ENCODE results near the gene RHBG.

DNA sequence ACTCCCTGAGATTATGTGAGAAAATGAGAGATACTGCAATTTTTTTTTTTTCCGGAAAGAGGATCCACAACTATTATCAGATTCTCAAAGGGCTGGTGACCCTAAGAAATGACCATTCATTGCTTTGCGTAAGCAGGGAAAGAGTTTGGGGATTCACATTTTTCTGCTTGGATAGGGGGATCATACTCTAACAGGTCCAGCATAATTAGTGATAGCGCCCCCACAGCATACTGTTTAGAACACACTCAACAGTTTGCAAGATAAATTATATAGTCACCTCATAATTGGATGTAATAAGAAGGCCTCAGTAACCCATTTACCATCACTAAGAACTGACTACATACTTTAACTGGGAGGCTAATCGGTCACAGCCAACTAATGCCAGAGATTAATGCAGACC lies 32.8 kb upstream of the RHBG start:
- TF ChIP-seq POLR2A (IDR thresholded peaks at IDR 0.05) (no peak), POLR2AphosphoS5 (IDR thresholded peaks at IDR 0.05) (no peak)
- TF ChIP-seq, protein P1, sequence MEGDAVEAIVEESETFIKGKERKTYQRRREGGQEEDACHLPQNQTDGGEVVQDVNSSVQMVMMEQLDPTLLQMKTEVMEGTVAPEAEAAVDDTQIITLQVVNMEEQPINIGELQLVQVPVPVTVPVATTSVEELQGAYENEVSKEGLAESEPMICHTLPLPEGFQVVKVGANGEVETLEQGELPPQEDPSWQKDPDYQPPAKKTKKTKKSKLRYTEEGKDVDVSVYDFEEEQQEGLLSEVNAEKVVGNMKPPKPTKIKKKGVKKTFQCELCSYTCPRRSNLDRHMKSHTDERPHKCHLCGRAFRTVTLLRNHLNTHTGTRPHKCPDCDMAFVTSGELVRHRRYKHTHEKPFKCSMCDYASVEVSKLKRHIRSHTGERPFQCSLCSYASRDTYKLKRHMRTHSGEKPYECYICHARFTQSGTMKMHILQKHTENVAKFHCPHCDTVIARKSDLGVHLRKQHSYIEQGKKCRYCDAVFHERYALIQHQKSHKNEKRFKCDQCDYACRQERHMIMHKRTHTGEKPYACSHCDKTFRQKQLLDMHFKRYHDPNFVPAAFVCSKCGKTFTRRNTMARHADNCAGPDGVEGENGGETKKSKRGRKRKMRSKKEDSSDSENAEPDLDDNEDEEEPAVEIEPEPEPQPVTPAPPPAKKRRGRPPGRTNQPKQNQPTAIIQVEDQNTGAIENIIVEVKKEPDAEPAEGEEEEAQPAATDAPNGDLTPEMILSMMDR (IDR thresholded peaks at IDR 0.05), result no peak

Measured in suprapubic skin (tissue), 4 donors.